H9 (cell line): Measurements from ENCODE around the gene RIOX2. TPM values are rescaled to one million over a fixed set of nuclear protein-coding genes. Genes with fewer than 3 reads are reported as not detected.

Source experiments
- DNase-seq: peaks from one replicate; pipeline ENCODE4 v3.0.0-alpha.2; 2017
- H2AFZ ChIP-seq: one replicate; pipeline ENCODE4 v1.6.1; 2013; ENCODE audit warnings: mild to moderate bottlenecking, low read length, control low read depth, moderate library complexity
- H2AK5ac ChIP-seq: 2 replicates; pipeline ENCODE4 v1.6.1; 2013; ENCODE audit warnings: low read length, control low read depth, mixed read lengths; ENCODE audit not compliant: insufficient read length
- H2BK120ac ChIP-seq: one replicate; pipeline ENCODE4 v1.6.1; 2013; ENCODE audit warnings: low read depth, mild to moderate bottlenecking, low read length, control low read depth, inconsistent platforms; ENCODE audit not compliant: poor library complexity, severe bottlenecking
- H2BK12ac ChIP-seq: 2 replicates; pipeline ENCODE4 v1.6.1; 2013; ENCODE audit warnings: low read length, control low read depth, mixed read lengths, low read depth; ENCODE audit not compliant: insufficient read length
- H2BK15ac ChIP-seq: 2 replicates; pipeline ENCODE4 v1.6.1; 2013; ENCODE audit warnings: low read depth, low read length, control low read depth
- H2BK20ac ChIP-seq: one replicate; pipeline ENCODE4 v1.6.1; 2013; ENCODE audit warnings: low read depth, mild to moderate bottlenecking, low read length, control low read depth, inconsistent platforms; ENCODE audit not compliant: poor library complexity, severe bottlenecking
- H2BK5ac ChIP-seq: 2 replicates; pipeline ENCODE4 v1.6.1; 2013; ENCODE audit warnings: low read length, control low read depth, mixed read lengths; ENCODE audit not compliant: insufficient read length
- H3K14ac ChIP-seq: 2 replicates; pipeline ENCODE4 v1.6.1; 2013; ENCODE audit warnings: low read length, control low read depth; ENCODE audit not compliant: insufficient read depth
- H3K18ac ChIP-seq: 2 replicates; pipeline ENCODE4 v1.6.1; 2013; ENCODE audit warnings: low read depth, mild to moderate bottlenecking, mixed read lengths, low read length, control low read depth; ENCODE audit not compliant: insufficient read length
- H3K23ac ChIP-seq: 2 replicates; pipeline ENCODE4 v1.6.1; 2013; ENCODE audit warnings: low read length, control low read depth, mixed read lengths, low read depth; ENCODE audit not compliant: insufficient read length
- H3K23me2 ChIP-seq: 2 replicates; pipeline ENCODE4 v1.6.1; 2013; ENCODE audit warnings: low read depth, mild to moderate bottlenecking, mixed read lengths, low read length, control low read depth; ENCODE audit not compliant: insufficient read length, poor library complexity, severe bottlenecking
- H3K27ac ChIP-seq: 2 replicates; pipeline ENCODE4 v1.5.1; 2013; ENCODE audit warnings: low read length, control low read depth, mixed read lengths, low read depth; ENCODE audit not compliant: insufficient read length
- H3K27me3 ChIP-seq: 2 replicates; pipeline ENCODE4 v1.6.1; 2013; ENCODE audit warnings: low read length, control low read depth, inconsistent platforms; ENCODE audit not compliant: insufficient read depth
- H3K4ac ChIP-seq: 2 replicates; pipeline ENCODE4 v1.6.1; 2013; ENCODE audit warnings: low read depth, mild to moderate bottlenecking, control low read depth, inconsistent platforms, low read length, moderate library complexity
- H3K4me1 ChIP-seq: 2 replicates; pipeline ENCODE4 v1.6.1; 2013; ENCODE audit warnings: low read length, control low read depth, inconsistent platforms; ENCODE audit not compliant: insufficient read depth
- H3K4me2 ChIP-seq: 2 replicates; pipeline ENCODE4 v1.6.1; 2013; ENCODE audit warnings: low read length, control low read depth, mixed read lengths; ENCODE audit not compliant: insufficient read length, insufficient read depth
- H3K56ac ChIP-seq: 2 replicates; pipeline ENCODE4 v1.6.1; 2013; ENCODE audit warnings: low read depth, mild to moderate bottlenecking, mixed read lengths, low read length, control low read depth; ENCODE audit not compliant: insufficient read length
- H3K79me1 ChIP-seq: 2 replicates; pipeline ENCODE4 v1.6.1; 2013; ENCODE audit warnings: low read depth, mild to moderate bottlenecking, moderate library complexity, low read length, control low read depth, inconsistent platforms; ENCODE audit not compliant: insufficient read depth, poor library complexity, severe bottlenecking
- H3K79me2 ChIP-seq: 2 replicates; pipeline ENCODE4 v1.6.1; 2013; ENCODE audit warnings: low read length, control low read depth, inconsistent platforms; ENCODE audit not compliant: insufficient read depth
- H3K9ac ChIP-seq: 2 replicates; pipeline ENCODE4 v1.6.1; 2013; ENCODE audit warnings: low read length, control low read depth, mixed read lengths; ENCODE audit not compliant: insufficient read length; ENCODE audit errors: extremely low read depth
- H3K9me3 ChIP-seq: one replicate; pipeline ENCODE4 v1.6.1; 2013; ENCODE audit warnings: low read depth, low read length, inconsistent platforms; ENCODE audit not compliant: control insufficient read depth
- H3T11ph ChIP-seq: one replicate; pipeline ENCODE4 v1.6.1; 2013; ENCODE audit warnings: mild to moderate bottlenecking, low read length, control low read depth, inconsistent platforms
- H4K20me1 ChIP-seq: one replicate; pipeline ENCODE4 v1.6.1; 2013; ENCODE audit not compliant: control insufficient read depth, insufficient read length, insufficient read depth
- H4K5ac ChIP-seq: 2 replicates; pipeline ENCODE4 v1.6.1; 2013; ENCODE audit warnings: low read depth, mild to moderate bottlenecking, mixed read lengths, low read length, control low read depth; ENCODE audit not compliant: insufficient read length
- H4K8ac ChIP-seq: replicated peaks from 2 replicates; pipeline ENCODE4 v1.6.1; 2013; ENCODE audit warnings: low read length, control low read depth, mixed read lengths, low read depth; ENCODE audit not compliant: insufficient read length
- H4K91ac ChIP-seq: 2 replicates; pipeline ENCODE4 v1.6.1; 2013; ENCODE audit warnings: low read depth, mild to moderate bottlenecking, moderate library complexity, mixed read lengths, low read length, control low read depth; ENCODE audit not compliant: insufficient read length
- H3K27ac Mint-ChIP-seq, 3 experiments: 2 replicates in 2 of 3; 3 replicates in 1 of 3; pipeline ENCODE4 v1.8.0; 2020 to 2021; ENCODE audit warnings: mixed read lengths in 3 of 3, mild to moderate bottlenecking in 1 of 3, moderate library complexity in 1 of 3
- H3K27me3 Mint-ChIP-seq: 2 replicates; pipeline ENCODE4 v1.8.0; 2021; ENCODE audit warnings: low read depth, mild to moderate bottlenecking, moderate library complexity, mixed read lengths
- H3K36me3 Mint-ChIP-seq, 3 experiments: 2 replicates in 2 of 3; 3 replicates in 1 of 3; pipeline ENCODE4 v1.8.0; 2020 to 2021; ENCODE audit warnings: low read depth in 3 of 3, mixed read lengths in 3 of 3; ENCODE audit not compliant: insufficient read depth in 1 of 3
- H3K4me1 Mint-ChIP-seq, 2 experiments: 2 replicates each; pipeline ENCODE4 v1.8.0; 2020; ENCODE audit warnings: mixed read lengths in 2 of 2
- H3K4me3 Mint-ChIP-seq, 2 experiments: 2 replicates in 1 of 2; 3 replicates in 1 of 2; pipeline ENCODE4 v1.8.0; 2020 to 2021; ENCODE audit warnings: mild to moderate bottlenecking in 2 of 2, mixed read lengths in 2 of 2, moderate library complexity in 1 of 2
- H3K9me3 Mint-ChIP-seq, 2 experiments: 2 replicates in 1 of 2; 3 replicates in 1 of 2; pipeline ENCODE4 v1.8.0; 2020; ENCODE audit warnings: mild to moderate bottlenecking in 2 of 2, mixed read lengths in 2 of 2, moderate library complexity in 1 of 2
- CTCF ChIP-seq: fragments of 200-600 bp; sonication (generic); conservative IDR thresholded peaks from 3 replicates; pipeline ENCODE4 v1.8.0; 2021; ENCODE audit warnings: antibody characterized with exemption, mild to moderate bottlenecking
- WGBS: extraction: QIAGEN DNeasy Blood & Tissue Kit; methylation state at CpG from one replicate; pipeline ENCODE4 v1.1.7; 2013; ENCODE audit warnings: missing lambda C conversion rate, low lambda C conversion rate, mixed read lengths; ENCODE audit not compliant: insufficient read length; ENCODE audit errors: extremely low coverage; 5-methylcytosine and 5-hydroxymethylcytosine counted together
- total RNA-seq: library from RNA; stranded (reverse); gene quantifications from 2 replicates; pipeline ENCODE4 v1.2.1, GENCODE V29; 2021

RIOX2 gene
- total RNA-seq, 1 experiment from 2014 or later, result 15.5 TPM

- no peak overlapping the region for H3K23ac ChIP-seq
- no peaks in the 10 kb centered on the region for H3K4me1 ChIP-seq
- DNase-seq, result no peak
- H3K27me3 ChIP-seq, result no peaks in the 10 kb centered on the region
- no peak overlapping the region for H3K9ac ChIP-seq
- no peak overlapping the region for H3K27ac ChIP-seq
- H4K8ac ChIP-seq, result no peak overlapping the region
- no peaks in the 10 kb centered on the region for H4K20me1 ChIP-seq
- H3K4me2 ChIP-seq, result no peak overlapping the region
- Mint-ChIP-seq H3K36me3 (peaks cover 2 to 14% (median 7%) of the 10 kb centered on the region in 3 experiments; a peak in 5 of 7 replicates), H3K9me3 (no peaks in the 10 kb centered on the region), H3K27ac (no peak overlapping the region; a peak in 3 of 7 replicates), H3K4me3 (no peak overlapping the region), H3K4me1 (0 out of 4 replicates have a peak, but pooled peaks cover 0 to 3% of the 10 kb centered on the region in 2 experiments), H3K27me3 (no peaks in the 10 kb centered on the region)
- H2BK5ac ChIP-seq, result no peak overlapping the region
- H3K4ac ChIP-seq, result no peak overlapping the region
- no peak for TF ChIP-seq CTCF
- H3K9me3 ChIP-seq, result no peaks in the 10 kb centered on the region
- no CpG with 5 or more reads among the region's 9 CpGs for WGBS
- no peak overlapping the region for H4K5ac ChIP-seq
- no peak overlapping the region for H2AFZ ChIP-seq
- H2BK15ac ChIP-seq, result no peak overlapping the region
- H3K56ac ChIP-seq, result no peak overlapping the region
- no peaks in the 10 kb centered on the region for H3K79me1 ChIP-seq
- peaks cover 3% of the 10 kb centered on the region; the same call in 1 of the 2 replicates for H3K79me2 ChIP-seq
- H2BK12ac ChIP-seq, result no peak overlapping the region
- H2AK5ac ChIP-seq, result no peak overlapping the region
- H2BK120ac ChIP-seq, result no peak overlapping the region
- no peak overlapping the region for H3T11ph ChIP-seq
- H3K23me2 ChIP-seq, result no peaks in the 10 kb centered on the region
- no peak overlapping the region for H3K14ac ChIP-seq
- no peak overlapping the region for H3K18ac ChIP-seq
- no peak overlapping the region for H2BK20ac ChIP-seq
- no peak overlapping the region for H4K91ac ChIP-seq
Measured at GRCh38 chr3:97954228-97954827, 17.9 kb downstream of the RIOX2 start.
